GM18861 (cell line): ENCODE measurements around the gene SERPINA1.
"Not testable (repeated sequence)": the region's sequence is repeated elsewhere in the genome, so short reads cannot be mapped to it uniquely, and the experiment has no call there.

Experiments
- ATAC-seq: cut with Tn5 transposase; IDR thresholded peaks from one replicate; pipeline ENCODE4 v1.9.1; 2021; ENCODE audit not compliant: unreplicated experiment

Gene SERPINA1

GRCh38 chr14:94388384-94389103 lies at the start of gene SERPINA1:
Gene SERPINA1 (minus strand): TSS chr14:94388602. CDS start chr14:94383237, 5,365 bp downstream.
- ATAC-seq: no peak

- no peak for ATAC-seq
These were observed 40.2 kb upstream of the SERPINA1 start for GRCh38 chr14:94428610-94429009.

GRCh38 chr14:94427016-94427613 lies 38.7 kb upstream of the SERPINA1 start:
- ATAC-seq: no peak

- ATAC-seq: no peak
These were observed 38.1 kb upstream of the SERPINA1 start for GRCh38 chr14:94426526-94426925.

- ATAC-seq: no peak
These were observed 36.0 kb upstream of the SERPINA1 start for GRCh38 chr14:94424371-94424770.

- ATAC-seq: no peak
These were observed 35.2 kb upstream of the SERPINA1 start for GRCh38 chr14:94423453-94424056.

GRCh38 chr14:94421316-94421715 lies 32.9 kb upstream of the SERPINA1 start:
- ATAC-seq: no peak

GRCh38 chr14:94417497-94418205 lies 29.2 kb upstream of the SERPINA1 start:
- ATAC-seq: not testable (repeated sequence)

GRCh38 chr14:94412671-94413638 lies 24.6 kb upstream of the SERPINA1 start:
- no peak for ATAC-seq

- no peak for ATAC-seq
These were observed 23.2 kb upstream of the SERPINA1 start for GRCh38 chr14:94411638-94412037.

- ATAC-seq: not testable (repeated sequence)
These were observed 21.0 kb upstream of the SERPINA1 start for GRCh38 chr14:94409430-94409829.

- ATAC-seq: no peak
These were observed 20.2 kb upstream of the SERPINA1 start for GRCh38 chr14:94408546-94409095.

- ATAC-seq: no peak
These were observed 19.5 kb upstream of the SERPINA1 start for GRCh38 chr14:94407906-94408305.

GRCh38 chr14:94406910-94407309 lies 18.5 kb upstream of the SERPINA1 start:
- no peak for ATAC-seq

- ATAC-seq: no peak
These were observed 17.1 kb upstream of the SERPINA1 start for GRCh38 chr14:94405486-94405885.

GRCh38 chr14:94404561-94404960 lies 16.2 kb upstream of the SERPINA1 start:
- ATAC-seq: no peak

GRCh38 chr14:94403312-94403932 lies 15.0 kb upstream of the SERPINA1 start:
- no peak for ATAC-seq

- no peak for ATAC-seq
These were observed 12.7 kb upstream of the SERPINA1 start for GRCh38 chr14:94401083-94401482.

- ATAC-seq: no peak
These were observed 12.0 kb upstream of the SERPINA1 start for GRCh38 chr14:94400422-94400841.

GRCh38 chr14:94398536-94398935 lies 10.1 kb upstream of the SERPINA1 start:
- no peak for ATAC-seq
